Subcutaneous abdominal adipose tissue (tissue), 5 donors: ENCODE measurements around the gene PPIG.

Source experiments
- H3K27ac ChIP-seq: one replicate; pipeline ENCODE4 v1.7.0; 2013; ENCODE audit warnings: low read depth, mild to moderate bottlenecking, inconsistent platforms, low read length, moderate library complexity
- H3K27me3 ChIP-seq, 5 donors: one replicate each; pipeline ENCODE4 v1.7.0; 2013; ENCODE audit warnings: low read length in 5 of 5, inconsistent platforms in 1 of 5; ENCODE audit not compliant: control insufficient read depth in 5 of 5, insufficient read depth in 4 of 5
- H3K36me3 ChIP-seq, 5 donors: one replicate each; pipeline ENCODE4 v1.7.0; 2013; ENCODE audit warnings: low read length in 5 of 5; ENCODE audit not compliant: control insufficient read depth in 5 of 5, insufficient read depth in 5 of 5
- H3K4me1 ChIP-seq, 5 donors: one replicate each; pipeline ENCODE4 v1.7.0; 2013; ENCODE audit warnings: low read length in 5 of 5, mild to moderate bottlenecking in 3 of 5, moderate library complexity in 1 of 5; ENCODE audit not compliant: control insufficient read depth in 5 of 5, insufficient read depth in 5 of 5
- H3K4me3 ChIP-seq, 5 donors: one replicate each; pipeline ENCODE4 v1.7.0; 2013; ENCODE audit warnings: low read length in 5 of 5, low read depth in 1 of 5
- H3K9ac ChIP-seq, 5 donors: one replicate each; pipeline ENCODE4 v1.7.0; 2013; ENCODE audit warnings: low read length in 5 of 5, mild to moderate bottlenecking in 4 of 5, moderate library complexity in 3 of 5
- H3K9me3 ChIP-seq, 5 donors: one replicate each; pipeline ENCODE4 v1.7.0; 2013; ENCODE audit warnings: low read length in 5 of 5; ENCODE audit not compliant: control insufficient read depth in 5 of 5
- donor health status: healthy.
- donor health status: healthy.
- donor health status: healthy.
- donor health status: healthy.
- donor health status: healthy.

Gene PPIG

GRCh38 chr2:169620509-169620908, 36.4 kb downstream of the PPIG start:
- no peaks in the 10 kb centered on the region for H3K27me3 ChIP-seq
- peaks cover 12 to 42% (median 26%) of the 10 kb centered on the region in 5 donors for H3K36me3 ChIP-seq
- H3K9ac ChIP-seq = no peak overlapping the region
- no peak overlapping the region for H3K27ac ChIP-seq
- H3K4me3 ChIP-seq = no peak overlapping the region
- H3K4me1 ChIP-seq = no peaks in the 10 kb centered on the region
- H3K9me3 ChIP-seq = no peaks in the 10 kb centered on the region

DNA sequence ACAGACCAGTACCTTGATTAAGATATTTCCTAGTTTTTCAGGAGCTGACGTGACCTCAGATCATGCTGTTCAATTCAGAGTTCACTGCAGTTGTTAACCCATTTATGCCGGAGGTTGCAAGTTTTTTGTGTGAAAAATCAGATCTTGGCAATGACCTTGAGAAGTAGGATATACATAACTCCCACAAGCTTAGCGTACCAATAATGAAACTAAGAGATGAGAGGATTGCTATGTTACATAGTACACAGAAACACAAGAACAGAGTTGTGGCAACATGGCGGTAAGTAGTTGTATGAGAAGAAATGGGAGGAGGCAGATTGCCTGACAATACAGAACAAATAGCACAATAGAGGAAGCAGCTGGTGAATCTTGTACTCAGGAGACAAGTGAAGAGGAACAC, 39.1 kb downstream of the PPIG start:
- Histone ChIP-seq H3K36me3 (peaks cover 15 to 42% (median 27%) of the 10 kb centered on the region in 5 donors), H3K9ac (no peak overlapping the region), H3K9me3 (no peaks in the 10 kb centered on the region), H3K4me3 (no peak overlapping the region), H3K27ac (no peak overlapping the region), H3K4me1 (no peaks in the 10 kb centered on the region), H3K27me3 (no peaks in the 10 kb centered on the region)

- H3K4me1 ChIP-seq = no peaks in the 10 kb centered on the region
- no peak overlapping the region for H3K27ac ChIP-seq
- no peaks in the 10 kb centered on the region for H3K9me3 ChIP-seq
- no peak overlapping the region for H3K4me3 ChIP-seq
- no peak overlapping the region for H3K9ac ChIP-seq
- H3K36me3 ChIP-seq = peaks cover 19 to 38% (median 28%) of the 10 kb centered on the region in 5 donors
- no peaks in the 10 kb centered on the region for H3K27me3 ChIP-seq
Observed at GRCh38 chr2:169625781-169626180, 41.6 kb downstream of the PPIG start.

- no peak overlapping the region for H3K27ac ChIP-seq
- no peaks in the 10 kb centered on the region for H3K9me3 ChIP-seq
- no peaks in the 10 kb centered on the region for H3K4me1 ChIP-seq
- no peaks in the 10 kb centered on the region for H3K27me3 ChIP-seq
- H3K4me3 ChIP-seq = no peak overlapping the region
- no peak overlapping the region for H3K9ac ChIP-seq
- peaks cover 48 to 63% (median 56%) of the 10 kb centered on the region in 5 donors for H3K36me3 ChIP-seq
Observed at GRCh38 chr2:169636440-169637097, 52.4 kb downstream of the PPIG start.

DNA sequence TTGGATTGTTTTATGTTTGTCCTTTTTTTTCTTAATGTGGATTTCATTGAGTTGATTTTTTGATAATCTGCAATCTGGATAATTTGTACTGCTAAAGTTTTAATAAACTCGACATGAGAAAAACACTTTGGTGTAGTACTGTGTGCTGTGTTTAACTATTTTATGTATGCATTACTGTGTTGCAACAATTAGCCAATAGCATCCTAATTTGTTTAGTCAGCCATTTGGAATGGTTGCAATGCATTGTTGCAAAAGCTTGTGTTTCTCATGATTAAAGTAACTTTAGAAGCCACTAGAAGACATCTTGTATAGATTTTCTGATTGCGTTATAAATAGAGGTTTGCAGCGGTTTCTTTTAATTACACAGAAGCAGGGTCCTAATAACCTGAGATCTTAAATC, 53.5 kb downstream of the PPIG start:
- H3K9ac ChIP-seq = no peak overlapping the region
- H3K4me3 ChIP-seq = no peak overlapping the region
- no peaks in the 10 kb centered on the region for H3K4me1 ChIP-seq
- no peak overlapping the region for H3K27ac ChIP-seq
- no peaks in the 10 kb centered on the region for H3K27me3 ChIP-seq
- H3K36me3 ChIP-seq = peaks cover 43 to 55% (median 50%) of the 10 kb centered on the region in 5 donors
- H3K9me3 ChIP-seq = no peaks in the 10 kb centered on the region

GRCh38 chr2:169640104-169640503, 56.0 kb downstream of the PPIG start:
- Histone ChIP-seq H3K36me3 (peaks cover 22 to 41% (median 29%) of the 10 kb centered on the region in 5 donors), H3K9ac (no peak overlapping the region), H3K4me3 (no peak overlapping the region), H3K27ac (no peak overlapping the region), H3K9me3 (no peaks in the 10 kb centered on the region), H3K4me1 (no peaks in the 10 kb centered on the region), H3K27me3 (no peaks in the 10 kb centered on the region)

- Histone ChIP-seq H3K27me3 (no peaks in the 10 kb centered on the region), H3K9me3 (no peaks in the 10 kb centered on the region), H3K36me3 (peaks cover 9 to 29% (median 17%) of the 10 kb centered on the region in 5 donors), H3K27ac (no peak overlapping the region), H3K9ac (no peak overlapping the region), H3K4me3 (no peak overlapping the region), H3K4me1 (no peaks in the 10 kb centered on the region)
Observed at GRCh38 chr2:169641464-169641863, 57.3 kb downstream of the PPIG start.

- H3K36me3 ChIP-seq = peaks cover 0 to 10% (median 0%) of the 10 kb centered on the region in 5 donors
- no peaks in the 10 kb centered on the region for H3K27me3 ChIP-seq
Observed at GRCh38 chr2:169644173-169644572, 60.0 kb downstream of the PPIG start.

DNA sequence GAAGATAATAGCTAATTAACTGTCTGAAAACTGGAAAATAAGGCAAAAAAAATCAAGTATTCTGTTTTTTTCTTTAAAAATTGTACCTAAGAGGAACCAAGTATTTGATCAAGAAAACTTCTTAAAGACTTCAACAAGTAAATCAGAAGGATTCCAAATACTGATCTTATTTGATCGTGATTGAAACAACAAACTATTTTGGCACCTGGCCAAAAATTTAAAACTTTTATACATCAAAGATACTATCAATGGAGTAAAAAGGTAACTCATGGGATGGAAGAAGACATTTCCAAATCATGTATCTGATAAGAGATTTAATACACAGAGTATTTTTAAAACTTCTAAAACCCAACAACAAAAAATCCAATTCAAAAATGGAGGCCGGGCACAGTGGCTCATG, 63.3 kb downstream of the PPIG start:
- Histone ChIP-seq H3K9me3 (no peaks in the 10 kb centered on the region), H3K27me3 (no peaks in the 10 kb centered on the region), H3K9ac (no peak overlapping the region), H3K4me3 (no peak overlapping the region), H3K4me1 (no peaks in the 10 kb centered on the region), H3K36me3 (no peaks in the 10 kb centered on the region), H3K27ac (no peak overlapping the region)

More at GRCh38 chr2:169644173-169644572, 60.0 kb downstream of the PPIG start:
- no peak overlapping the region for H3K27ac ChIP-seq
- no peak overlapping the region for H3K4me3 ChIP-seq
- no peak overlapping the region for H3K9ac ChIP-seq
- H3K9me3 ChIP-seq = no peaks in the 10 kb centered on the region
- H3K4me1 ChIP-seq = no peaks in the 10 kb centered on the region

DNA sequence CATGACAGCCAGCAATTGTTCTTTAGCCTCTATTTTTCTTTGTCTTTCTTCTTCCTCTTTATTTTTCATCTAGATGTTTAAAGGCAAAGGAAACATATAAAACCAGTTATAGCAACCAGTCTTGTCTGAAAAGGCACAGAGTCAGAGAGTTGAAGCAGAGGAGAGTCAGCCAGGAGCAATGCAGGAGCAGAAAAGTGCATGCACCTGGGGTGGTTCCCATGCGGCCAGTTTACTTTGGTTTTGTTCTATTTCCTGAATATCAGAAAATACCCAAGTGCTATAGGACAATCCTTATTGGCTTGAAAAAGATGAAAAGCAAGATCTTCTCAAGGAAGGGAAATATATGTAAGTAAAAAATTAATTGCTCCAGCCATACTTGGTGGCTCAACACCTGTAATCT, 65.1 kb downstream of the PPIG start:
- H3K9ac ChIP-seq = no peak overlapping the region
- no peaks in the 10 kb centered on the region for H3K36me3 ChIP-seq
- no peak overlapping the region for H3K4me3 ChIP-seq
- no peaks in the 10 kb centered on the region for H3K27me3 ChIP-seq
- no peaks in the 10 kb centered on the region for H3K9me3 ChIP-seq
- no peaks in the 10 kb centered on the region for H3K4me1 ChIP-seq
- no peak overlapping the region for H3K27ac ChIP-seq
